ENCODE data around the gene ARHGEF3. TPM values are rescaled to one million over a fixed set of nuclear protein-coding genes. Genes with fewer than 3 reads are reported as not detected.

The ARHGEF3 gene
- total RNA-seq, 1 donor from 2014 or later = 72.2 TPM

DNA sequence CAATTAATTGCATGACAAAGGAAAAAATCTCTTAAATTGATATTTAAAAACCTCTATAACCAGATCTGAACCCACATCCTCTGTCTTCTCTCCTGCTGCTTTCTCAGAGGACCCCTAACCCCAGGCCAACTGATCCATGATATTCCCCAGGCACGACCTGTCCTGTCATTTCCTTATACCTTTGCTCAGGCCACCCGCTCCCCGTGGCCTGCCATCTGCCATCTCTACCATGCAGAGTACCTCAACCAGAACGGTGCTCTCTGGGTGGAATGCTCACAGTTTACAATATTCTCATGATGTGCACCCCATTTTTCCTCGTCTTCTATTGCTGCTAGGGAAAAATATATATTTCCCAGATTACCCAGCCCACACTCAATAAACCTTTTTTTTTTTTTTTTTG is 57.7 kb downstream of the ARHGEF3 start:
- H3K9me3 Mint-ChIP-seq (ENCODE audit: low read depth) = no peaks in the 10 kb centered on the region
- peaks cover 35% of the 10 kb centered on the region for H3K4me1 Mint-ChIP-seq (ENCODE audit: low read depth)
- TF ChIP-seq, protein P1, sequence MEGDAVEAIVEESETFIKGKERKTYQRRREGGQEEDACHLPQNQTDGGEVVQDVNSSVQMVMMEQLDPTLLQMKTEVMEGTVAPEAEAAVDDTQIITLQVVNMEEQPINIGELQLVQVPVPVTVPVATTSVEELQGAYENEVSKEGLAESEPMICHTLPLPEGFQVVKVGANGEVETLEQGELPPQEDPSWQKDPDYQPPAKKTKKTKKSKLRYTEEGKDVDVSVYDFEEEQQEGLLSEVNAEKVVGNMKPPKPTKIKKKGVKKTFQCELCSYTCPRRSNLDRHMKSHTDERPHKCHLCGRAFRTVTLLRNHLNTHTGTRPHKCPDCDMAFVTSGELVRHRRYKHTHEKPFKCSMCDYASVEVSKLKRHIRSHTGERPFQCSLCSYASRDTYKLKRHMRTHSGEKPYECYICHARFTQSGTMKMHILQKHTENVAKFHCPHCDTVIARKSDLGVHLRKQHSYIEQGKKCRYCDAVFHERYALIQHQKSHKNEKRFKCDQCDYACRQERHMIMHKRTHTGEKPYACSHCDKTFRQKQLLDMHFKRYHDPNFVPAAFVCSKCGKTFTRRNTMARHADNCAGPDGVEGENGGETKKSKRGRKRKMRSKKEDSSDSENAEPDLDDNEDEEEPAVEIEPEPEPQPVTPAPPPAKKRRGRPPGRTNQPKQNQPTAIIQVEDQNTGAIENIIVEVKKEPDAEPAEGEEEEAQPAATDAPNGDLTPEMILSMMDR (IDR thresholded peaks at IDR 0.05; ENCODE audit: unreplicated experiment) = no peak
- no peaks in the 10 kb centered on the region for H3K27me3 Mint-ChIP-seq
- DNase-seq (ENCODE audit: low spot score, unreplicated experiment) = no peak
- H3K36me3 Mint-ChIP-seq (ENCODE audit: insufficient read depth) = peaks cover 34% of the 10 kb centered on the region
- peak overlapping the region; percentile 80 for H3K27ac Mint-ChIP-seq
- H3K4me3 Mint-ChIP-seq (ENCODE audit: low read depth) = no peak overlapping the region

DNA sequence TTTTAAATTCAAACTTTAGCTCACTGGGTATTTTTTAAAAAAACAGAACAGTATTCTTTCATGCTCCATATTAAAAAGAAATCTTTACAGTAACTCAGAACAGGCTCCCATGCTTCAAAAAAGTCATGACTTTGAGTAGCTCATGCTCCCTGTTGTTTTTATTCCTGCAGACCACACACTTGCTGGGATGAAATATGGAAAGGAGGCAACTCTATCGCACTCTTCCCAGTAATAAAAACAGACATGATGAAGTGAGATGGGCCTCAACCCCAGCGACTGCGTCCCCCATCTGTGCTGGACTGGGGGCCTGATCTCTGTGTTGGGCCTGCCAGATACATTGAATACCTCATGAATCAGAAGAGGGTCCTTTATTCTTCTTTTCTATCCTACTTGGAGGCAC is 58.9 kb downstream of the ARHGEF3 start:
- Mint-ChIP-seq H3K4me3 (ENCODE audit: low read depth) (no peak overlapping the region), H3K27ac (no peak overlapping the region), H3K9me3 (ENCODE audit: low read depth) (no peaks in the 10 kb centered on the region), H3K4me1 (ENCODE audit: low read depth) (peaks cover 23% of the 10 kb centered on the region), H3K36me3 (ENCODE audit: insufficient read depth) (peaks cover 37% of the 10 kb centered on the region), H3K27me3 (no peaks in the 10 kb centered on the region)
- DNase-seq (ENCODE audit: low spot score, unreplicated experiment) = no peak
- TF ChIP-seq, protein P1 (IDR thresholded peaks at IDR 0.05; ENCODE audit: unreplicated experiment) = no peak

DNA sequence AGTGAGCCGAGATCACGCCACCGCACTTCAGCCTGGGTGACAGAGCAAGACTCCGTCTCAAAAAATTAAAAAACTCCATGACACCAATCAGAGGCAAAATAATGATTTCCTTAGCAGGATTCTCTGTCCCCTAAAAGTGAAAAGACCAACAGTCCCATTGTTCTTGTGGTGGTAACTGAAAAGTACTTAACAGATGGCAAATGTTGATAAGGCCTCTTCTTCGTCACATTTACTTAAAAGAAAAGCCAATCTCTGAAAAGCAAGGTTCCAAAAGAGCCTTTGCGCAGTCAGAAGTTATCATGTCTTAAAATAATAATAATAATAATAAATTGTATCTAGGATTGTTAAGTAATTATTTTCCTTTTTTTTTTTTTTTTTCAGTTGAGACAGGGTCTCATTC is 62.7 kb downstream of the ARHGEF3 start:
- TF ChIP-seq, protein P1 (IDR thresholded peaks at IDR 0.05; ENCODE audit: unreplicated experiment) = no peak
- no peak overlapping the region for H3K4me3 Mint-ChIP-seq (ENCODE audit: low read depth)
- H3K27ac Mint-ChIP-seq = no peak overlapping the region
- H3K27me3 Mint-ChIP-seq = no peaks in the 10 kb centered on the region
- peaks cover 35% of the 10 kb centered on the region for H3K36me3 Mint-ChIP-seq (ENCODE audit: insufficient read depth)
- no peaks in the 10 kb centered on the region for H3K9me3 Mint-ChIP-seq (ENCODE audit: low read depth)
- DNase-seq (ENCODE audit: low spot score, unreplicated experiment) = no peak
- peaks cover 4% of the 10 kb centered on the region for H3K4me1 Mint-ChIP-seq (ENCODE audit: low read depth)

DNA sequence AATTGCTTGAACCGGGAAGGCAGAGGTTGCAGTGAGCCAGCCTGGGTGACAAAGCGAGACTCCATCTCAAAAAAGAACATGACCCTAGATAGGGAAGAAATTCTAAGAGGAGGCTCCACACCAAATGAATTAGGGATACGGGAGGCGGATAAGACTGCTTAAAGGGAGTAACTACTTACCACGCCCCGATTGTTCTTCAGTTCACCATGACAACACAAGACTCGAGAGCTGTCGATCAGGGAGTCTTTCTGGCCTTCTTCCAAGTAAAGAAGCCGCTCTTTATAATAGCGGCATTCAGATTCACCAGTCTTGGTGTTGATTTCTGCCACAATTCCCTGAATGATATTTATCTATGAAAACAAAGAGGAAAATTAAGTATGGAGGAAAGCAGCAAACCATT is 64.7 kb downstream of the ARHGEF3 start:
- Mint-ChIP-seq H3K27me3 (no peaks in the 10 kb centered on the region), H3K36me3 (ENCODE audit: insufficient read depth) (peaks cover 28% of the 10 kb centered on the region), H3K9me3 (ENCODE audit: low read depth) (no peaks in the 10 kb centered on the region), H3K27ac (no peak overlapping the region), H3K4me3 (ENCODE audit: low read depth) (no peak overlapping the region), H3K4me1 (ENCODE audit: low read depth) (peaks cover 4% of the 10 kb centered on the region)
- DNase-seq (ENCODE audit: low spot score, unreplicated experiment) = no peak
- TF ChIP-seq, protein P1 (IDR thresholded peaks at IDR 0.05; ENCODE audit: unreplicated experiment) = no peak

DNA sequence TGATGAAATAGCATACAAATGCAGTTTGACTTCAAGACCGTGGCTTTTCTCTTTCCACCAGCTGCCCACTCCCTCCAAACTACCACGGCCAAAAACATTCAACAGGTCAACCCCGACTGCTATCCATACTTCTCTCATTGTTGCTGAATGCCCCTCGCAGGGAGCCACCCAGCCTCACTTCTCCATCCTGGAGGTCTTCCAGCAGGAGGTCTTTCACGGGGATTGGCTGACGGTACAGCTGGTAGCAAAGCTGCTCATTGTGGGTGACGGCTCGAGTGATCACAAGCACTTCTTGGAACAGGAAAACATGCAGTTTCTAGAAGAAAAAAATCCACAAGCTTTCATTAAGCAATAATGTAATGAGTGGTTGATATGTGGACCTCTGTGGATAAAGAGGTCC is 69.6 kb downstream of the ARHGEF3 start:
- no peaks in the 10 kb centered on the region for H3K9me3 Mint-ChIP-seq (ENCODE audit: low read depth)
- peaks cover 45% of the 10 kb centered on the region for H3K36me3 Mint-ChIP-seq (ENCODE audit: insufficient read depth)
- TF ChIP-seq, protein P1 (IDR thresholded peaks at IDR 0.05; ENCODE audit: unreplicated experiment) = no peak
- peaks cover 4% of the 10 kb centered on the region for H3K4me1 Mint-ChIP-seq (ENCODE audit: low read depth)
- no peak for DNase-seq (ENCODE audit: low spot score, unreplicated experiment)
- H3K27ac Mint-ChIP-seq = no peak overlapping the region
- no peaks in the 10 kb centered on the region for H3K27me3 Mint-ChIP-seq
- H3K4me3 Mint-ChIP-seq (ENCODE audit: low read depth) = no peak overlapping the region
